Caki2 (cell line): ENCODE measurements around the gene ZMIZ1. TPM values are rescaled to one million over a fixed set of nuclear protein-coding genes. Genes with fewer than 3 reads are reported as not detected.
"Not testable (repeated sequence)": the region's sequence is repeated elsewhere in the genome, so short reads cannot be mapped to it uniquely, and the experiment has no call there.

Source experiments
- DNase-seq: peaks from one replicate; pipeline ENCODE4 v3.0.0-alpha.2; 2015; ENCODE audit warnings: low read depth
- in situ Hi-C: cut with HindIII; loops from 2 replicates; pipeline ENCODE4 v1.10.0; 2016; ENCODE audit warnings: low sequenced_read_pairs, low pct_unique_long_range_greater_than_20kb, mixed read lengths
- total RNA-seq: library from RNA; depleted of rRNA; stranded (reverse); fragments of >200 nt; shearing (Covaris generic); gene quantifications from 2 replicates; pipeline ENCODE4 v1.2.3, GENCODE V29; 2014; ENCODE audit warnings: low replicate concordance

Gene ZMIZ1
- total RNA-seq, 1 experiment from 2014 or later: 17.4 TPM

GRCh38 chr10:79328737-79329504, 260.2 kb downstream of the ZMIZ1 start:
- peak; percentile 89 for DNase-seq
- in situ Hi-C loops: no loop called here

- in situ Hi-C loops: no loop called here
- peak; percentile 74 for DNase-seq
Observed at GRCh38 chr10:79329529-79329928, 260.8 kb downstream of the ZMIZ1 start.

- DNase-seq: no peak
- in situ Hi-C loops: no loop called here
Observed at GRCh38 chr10:79331226-79331625, 262.5 kb downstream of the ZMIZ1 start.

- in situ Hi-C loops: no loop called here
- peak; percentile 94 for DNase-seq
Observed at GRCh38 chr10:79331709-79332108, 262.9 kb downstream of the ZMIZ1 start.

GRCh38 chr10:79332610-79333315, 264.0 kb downstream of the ZMIZ1 start:
- DNase-seq, in situ Hi-C loops: not testable (repeated sequence)

GRCh38 chr10:79333513-79333912, 264.7 kb downstream of the ZMIZ1 start:
- peak; percentile 49 for DNase-seq
- in situ Hi-C loops: no loop called here

- no peak for DNase-seq
- in situ Hi-C loops: no loop called here
Observed at GRCh38 chr10:79334573-79334972, 265.8 kb downstream of the ZMIZ1 start.

GRCh38 chr10:79335094-79335469, 266.3 kb downstream of the ZMIZ1 start:
- in situ Hi-C loops: no loop called here
- no peak for DNase-seq

GRCh38 chr10:79335470-79336235, 266.9 kb downstream of the ZMIZ1 start:
- no peak for DNase-seq
- in situ Hi-C loops: no loop called here

- no peak for DNase-seq
- in situ Hi-C loops: no loop called here
Observed at GRCh38 chr10:79336276-79336675, 267.5 kb downstream of the ZMIZ1 start.

GRCh38 chr10:79336739-79337138, 268.0 kb downstream of the ZMIZ1 start:
- in situ Hi-C loops: no loop called here
- DNase-seq: no peak

- DNase-seq, in situ Hi-C loops: not testable (repeated sequence)
Observed at GRCh38 chr10:79337783-79338469, 269.2 kb downstream of the ZMIZ1 start.

- DNase-seq: no peak
- in situ Hi-C loops: no loop called here
Observed at GRCh38 chr10:79339266-79339665, 270.5 kb downstream of the ZMIZ1 start.

- in situ Hi-C loops: no loop called here
- DNase-seq: no peak
Observed at GRCh38 chr10:79340646-79341244, 272.0 kb downstream of the ZMIZ1 start.

- no peak for DNase-seq
- in situ Hi-C loops: no loop called here
Observed at GRCh38 chr10:79342295-79342761, 273.6 kb downstream of the ZMIZ1 start.

GRCh38 chr10:79342811-79343561, 274.2 kb downstream of the ZMIZ1 start:
- no peak for DNase-seq
- in situ Hi-C loops: no loop called here

GRCh38 chr10:79344502-79345195, 275.9 kb downstream of the ZMIZ1 start:
- DNase-seq: no peak
- in situ Hi-C loops: no loop called here
